GM10248 (cell line): Measurements from ENCODE around the gene FZR1.

ENCODE experiments used
- CTCF ChIA-PET: fragments of 300-600 bp; sonication (Branson Sonifier 250); formaldehyde crosslinking; extraction: SDS; loops from one replicate; lab custom pipeline; 2021; ENCODE audit warnings: antibody characterized with exemption; lab: Yijun Ruan, JAX
- POLR2A ChIA-PET: fragments of 350-650 bp; sonication (Branson Sonifier 250); formaldehyde crosslinking; extraction: SDS; loops from one replicate; lab custom pipeline; 2020; ENCODE audit warnings: antibody characterized with exemption; lab: Yijun Ruan, JAX
- DNase-seq: peaks from one replicate; pipeline ENCODE4 v3.0.0; 2012; ENCODE audit errors: extremely low spot score
- TF ChIP-seq, protein P1 (sequence below): IDR thresholded peaks from 2 replicates; pipeline ENCODE4 v1.5.1; 2012; ENCODE audit warnings: mild to moderate bottlenecking, low read depth; ENCODE audit errors: extremely low read depth, missing control alignments, control extremely low read depth

The FZR1 gene

GRCh38 chr19:3517638-3518037 lies 11.5 kb downstream of the FZR1 start:
- POLR2A ChIA-PET: no interaction called here
- TF ChIP-seq, protein P1, sequence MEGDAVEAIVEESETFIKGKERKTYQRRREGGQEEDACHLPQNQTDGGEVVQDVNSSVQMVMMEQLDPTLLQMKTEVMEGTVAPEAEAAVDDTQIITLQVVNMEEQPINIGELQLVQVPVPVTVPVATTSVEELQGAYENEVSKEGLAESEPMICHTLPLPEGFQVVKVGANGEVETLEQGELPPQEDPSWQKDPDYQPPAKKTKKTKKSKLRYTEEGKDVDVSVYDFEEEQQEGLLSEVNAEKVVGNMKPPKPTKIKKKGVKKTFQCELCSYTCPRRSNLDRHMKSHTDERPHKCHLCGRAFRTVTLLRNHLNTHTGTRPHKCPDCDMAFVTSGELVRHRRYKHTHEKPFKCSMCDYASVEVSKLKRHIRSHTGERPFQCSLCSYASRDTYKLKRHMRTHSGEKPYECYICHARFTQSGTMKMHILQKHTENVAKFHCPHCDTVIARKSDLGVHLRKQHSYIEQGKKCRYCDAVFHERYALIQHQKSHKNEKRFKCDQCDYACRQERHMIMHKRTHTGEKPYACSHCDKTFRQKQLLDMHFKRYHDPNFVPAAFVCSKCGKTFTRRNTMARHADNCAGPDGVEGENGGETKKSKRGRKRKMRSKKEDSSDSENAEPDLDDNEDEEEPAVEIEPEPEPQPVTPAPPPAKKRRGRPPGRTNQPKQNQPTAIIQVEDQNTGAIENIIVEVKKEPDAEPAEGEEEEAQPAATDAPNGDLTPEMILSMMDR: no peak
- CTCF ChIA-PET: interaction anchor here (1.1 to 2.6 kb wide), 4 partner anchors 9 to 242 kb away, joined by 3 to 11 read pairs (median 3); no protein-coding TSS in a partner anchor
- no peak for DNase-seq

DNA sequence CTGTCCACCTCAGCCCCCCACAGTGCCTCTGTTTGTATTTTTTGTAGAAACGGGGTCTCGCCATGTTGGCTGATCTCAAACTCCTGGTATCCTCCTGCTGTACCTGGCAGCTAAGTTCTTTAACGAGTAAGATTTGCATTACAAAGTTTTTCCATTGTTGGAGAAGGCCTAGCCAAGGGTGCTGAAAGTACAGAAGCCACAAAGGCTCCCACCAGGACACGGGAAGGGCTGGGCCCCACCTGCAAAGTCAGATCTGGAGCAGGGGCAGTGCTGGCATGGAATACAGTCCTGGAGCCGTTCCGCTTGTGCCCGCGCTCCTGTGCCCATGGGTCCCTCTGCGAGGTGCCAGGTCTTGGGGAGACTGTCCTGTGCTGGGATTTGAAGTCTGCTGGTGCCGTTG lies 12.1 kb downstream of the FZR1 start:
- TF ChIP-seq, protein P1: no peak
- DNase-seq: no peak
- POLR2A ChIA-PET: no interaction called here
- CTCF ChIA-PET: interaction anchor here (1.1 to 2.6 kb wide), 4 partner anchors 8 to 243 kb away, joined by 3 to 11 read pairs (median 3); no protein-coding TSS in a partner anchor

- POLR2A ChIA-PET: interaction anchor here (0.6 kb wide), 1 partner anchor 725 kb away, joined by 5 read pairs; no protein-coding TSS in a partner anchor
- TF ChIP-seq, protein P1: no peak
- no peak for DNase-seq
- CTCF ChIA-PET: interaction anchor here (1.4 to 2.6 kb wide), 2 partner anchors 8 to 26 kb away, joined by 3 to 11 read pairs; no protein-coding TSS in a partner anchor
Observed at GRCh38 chr19:3518659-3519058, 12.5 kb downstream of the FZR1 start.

DNA sequence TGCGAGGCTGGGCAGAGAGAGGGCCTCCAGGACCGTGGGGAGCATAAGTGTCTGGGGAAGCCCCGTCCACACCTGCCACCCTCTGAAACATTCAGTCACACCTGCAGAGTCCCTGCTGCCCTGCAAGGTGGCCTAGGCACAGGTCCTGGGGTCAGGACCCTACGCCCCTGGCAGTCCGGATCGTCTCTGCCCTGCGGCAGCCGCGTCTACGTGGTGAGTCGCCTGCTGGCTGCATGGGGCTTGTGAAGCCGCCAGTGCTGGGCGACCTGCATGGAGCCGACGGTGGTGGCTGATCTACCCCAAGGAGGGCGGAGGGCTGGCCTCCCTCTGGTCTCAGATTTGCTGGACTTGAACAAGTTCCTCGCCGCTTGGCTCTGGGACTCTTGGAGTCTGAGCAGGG lies 13.0 kb downstream of the FZR1 start:
- TF ChIP-seq, protein P1: no peak
- no peak for DNase-seq
- CTCF ChIA-PET: interaction anchor here (1.4 kb wide), 1 partner anchor 8 kb away, joined by 3 read pairs; no protein-coding TSS in a partner anchor
- POLR2A ChIA-PET: interaction anchor here (0.6 kb wide), 1 partner anchor 725 kb away, joined by 5 read pairs; no protein-coding TSS in a partner anchor

DNA sequence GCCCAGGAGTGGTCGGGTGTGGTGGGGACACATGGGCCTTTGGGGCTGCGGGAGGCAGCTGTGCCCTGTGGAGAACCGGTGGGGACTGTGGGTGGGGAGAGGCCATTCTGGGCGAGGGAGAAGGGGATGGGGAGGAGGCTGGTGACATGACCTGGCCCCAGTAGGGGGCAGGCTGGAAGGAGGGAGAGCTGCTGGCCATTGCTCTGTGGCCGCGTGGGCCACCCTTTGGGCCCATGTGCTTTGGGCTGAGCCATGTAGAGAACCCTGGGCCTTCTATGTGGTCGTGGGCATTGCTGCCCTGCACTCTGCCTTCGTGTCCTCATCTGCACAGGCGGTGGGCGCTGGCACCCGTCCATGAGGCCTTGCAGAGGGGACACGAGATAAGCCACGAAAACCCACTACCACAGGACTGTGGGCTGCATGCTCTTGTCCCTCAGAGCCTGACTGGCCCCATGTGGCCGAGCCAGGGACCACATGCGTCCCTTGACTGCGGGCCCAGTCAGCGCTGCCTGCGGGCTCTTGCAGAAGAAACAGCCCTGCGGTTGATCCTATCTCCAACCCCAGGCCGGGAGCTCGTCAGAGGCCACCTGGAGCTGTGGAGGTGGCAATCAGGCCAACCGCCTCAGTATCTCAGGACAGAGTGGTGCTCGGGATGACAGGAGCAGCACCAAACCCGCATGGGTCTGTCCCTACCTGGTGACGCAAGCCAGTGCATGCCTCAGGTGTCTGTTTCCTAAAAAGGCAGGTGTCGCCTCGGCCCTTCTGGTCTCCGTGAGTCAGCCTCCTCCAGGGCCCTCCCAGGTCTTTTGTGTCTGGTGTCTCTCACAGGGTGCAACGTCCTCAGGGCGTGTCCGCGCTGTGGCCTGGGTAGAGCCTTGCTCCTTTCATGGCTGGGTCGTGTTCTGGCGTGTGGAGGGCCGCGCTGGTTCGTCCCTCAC lies 14.3 kb downstream of the FZR1 start:
- no peak for DNase-seq
- TF ChIP-seq, protein P1: no peak

DNA sequence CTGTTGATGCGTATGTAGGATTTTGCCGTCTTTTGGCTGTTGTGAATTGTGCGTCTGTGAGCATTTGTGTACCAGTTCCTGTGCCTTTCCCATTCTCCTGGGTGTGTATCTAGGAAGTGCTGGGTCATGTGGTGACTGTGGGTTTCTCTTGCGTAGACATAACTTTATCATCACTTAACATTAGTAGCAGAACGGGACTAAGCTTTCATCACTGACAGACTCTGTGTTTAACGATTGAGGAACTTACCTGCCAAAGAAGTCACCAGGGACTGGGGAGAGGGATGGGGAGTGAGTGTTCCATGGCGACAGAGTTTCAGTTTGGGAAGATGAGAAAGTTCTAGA lies 15.0 kb downstream of the FZR1 start:
- DNase-seq: no peak
- CTCF ChIA-PET: interaction anchor here (1.8 kb wide), 1 partner anchor 36 kb away, joined by 6 read pairs; no protein-coding TSS in a partner anchor
- TF ChIP-seq, protein P1: no peak
- POLR2A ChIA-PET: no interaction called here

More for the DNA sequence above, 14.3 kb downstream of the FZR1 start:
- CTCF ChIA-PET: interaction anchor here (1.8 kb wide), 1 partner anchor 36 kb away, joined by 6 read pairs; no protein-coding TSS in a partner anchor
- POLR2A ChIA-PET: no interaction called here
